Left kidney (tissue), 2 donors: ENCODE measurements around the gene ST3GAL3. TPM values are rescaled to one million over a fixed set of nuclear protein-coding genes. Genes with fewer than 3 reads are reported as not detected.
A peak's percentile ranks its signal among the peaks of the same experiment; 100 is the strongest.
"Not testable (repeated sequence)": the region's sequence is repeated elsewhere in the genome, so short reads cannot be mapped to it uniquely, and the experiment has no call there.

Experiments
- DNase-seq: peaks from one replicate; pipeline ENCODE4 v3.0.0-alpha.2; 2013
- polyA plus RNA-seq: library from polyadenylated mRNA; unstranded; fragments of 120-200 nt; gene quantifications from one replicate; pipeline ENCODE4 v1.2.1, GENCODE V29; 2013; ENCODE audit not compliant: insufficient read length

Gene ST3GAL3
- polyA plus RNA-seq, 1 donor = 25.4 TPM

- DNase-seq = no peak
These were observed 46.1 kb downstream of the ST3GAL3 start for GRCh38 chr1:43753422-43753821.

- no peak for DNase-seq
These were observed 47.6 kb downstream of the ST3GAL3 start for GRCh38 chr1:43754892-43755291.

GRCh38 chr1:43757343-43758053 lies 50.2 kb downstream of the ST3GAL3 start:
- no peak for DNase-seq

GRCh38 chr1:43760745-43761317 lies 53.5 kb downstream of the ST3GAL3 start:
- no peak for DNase-seq

- peak; percentile 80 for DNase-seq
These were observed 56.2 kb downstream of the ST3GAL3 start for GRCh38 chr1:43763497-43763973.

GRCh38 chr1:43764581-43764980 lies 57.2 kb downstream of the ST3GAL3 start:
- no peak for DNase-seq

- no peak for DNase-seq
These were observed 58.9 kb downstream of the ST3GAL3 start for GRCh38 chr1:43766086-43766784.

- DNase-seq = no peak
These were observed 59.6 kb downstream of the ST3GAL3 start for GRCh38 chr1:43766818-43767525.

GRCh38 chr1:43768168-43768567 lies 60.8 kb downstream of the ST3GAL3 start:
- no peak for DNase-seq

GRCh38 chr1:43769350-43769908 lies 62.1 kb downstream of the ST3GAL3 start:
- DNase-seq = no peak

- DNase-seq = no peak
These were observed 62.8 kb downstream of the ST3GAL3 start for GRCh38 chr1:43770111-43770510.

GRCh38 chr1:43772978-43773377 lies 65.6 kb downstream of the ST3GAL3 start:
- no peak for DNase-seq

- DNase-seq = no peak
These were observed 66.5 kb downstream of the ST3GAL3 start for GRCh38 chr1:43773821-43774220.

GRCh38 chr1:43774359-43774758 lies 67.0 kb downstream of the ST3GAL3 start:
- DNase-seq = no peak

GRCh38 chr1:43776043-43776761 lies 68.9 kb downstream of the ST3GAL3 start:
- DNase-seq = no peak

GRCh38 chr1:43777916-43778315 lies 70.6 kb downstream of the ST3GAL3 start:
- not testable (repeated sequence) for DNase-seq

GRCh38 chr1:43779266-43779665 lies 71.9 kb downstream of the ST3GAL3 start:
- no peak for DNase-seq

GRCh38 chr1:43779805-43780403 lies 72.6 kb downstream of the ST3GAL3 start:
- DNase-seq = no peak

- DNase-seq = no peak
These were observed 74.2 kb downstream of the ST3GAL3 start for GRCh38 chr1:43781574-43781973.

GRCh38 chr1:43783096-43783670 lies 75.8 kb downstream of the ST3GAL3 start:
- DNase-seq = no peak
